ENCODE results near the gene SKIC2. TPM values are rescaled to one million over a fixed set of nuclear protein-coding genes. Genes with fewer than 3 reads are reported as not detected.

Gene SKIC2
- total RNA-seq, 1 experiment from 2014 or later, result 81.8 TPM

- POLR2A ChIA-PET, result interaction anchor here (2.5 kb wide), 1 partner anchor 11 kb away, joined by 13 read pairs; the partner anchor contains the start of genes NELFE and SKIC2
- Mint-ChIP-seq H3K27me3 (ENCODE audit: low read depth) (no peaks in the 10 kb centered on the region), H3K4me3 (peak overlapping the region; percentile 34), H3K27ac (peak overlapping the region; percentile 36; the same call in 1 of the 2 replicates), H3K9me3 (peaks cover 4% of the 10 kb centered on the region; the same call in 1 of the 2 replicates), H3K4me1 (peaks cover 12% of the 10 kb centered on the region), H3K36me3 (peaks cover 42% of the 10 kb centered on the region)
- CTCF ChIA-PET, result no interaction called here
- DNase-seq (ENCODE audit: low spot score) (no peak), ATAC-seq (no peak)
- TF ChIP-seq FOXP4 (CRISPR knock-in tag; IDR thresholded peaks at IDR 0.05) (no peak), OVOL2 (CRISPR knock-in tag; IDR thresholded peaks at IDR 0.05; ENCODE audit: borderline replicate concordance) (no peak), CREM (CRISPR knock-in tag; IDR thresholded peaks at IDR 0.05) (no peak)
- TF ChIP-seq, protein P1, sequence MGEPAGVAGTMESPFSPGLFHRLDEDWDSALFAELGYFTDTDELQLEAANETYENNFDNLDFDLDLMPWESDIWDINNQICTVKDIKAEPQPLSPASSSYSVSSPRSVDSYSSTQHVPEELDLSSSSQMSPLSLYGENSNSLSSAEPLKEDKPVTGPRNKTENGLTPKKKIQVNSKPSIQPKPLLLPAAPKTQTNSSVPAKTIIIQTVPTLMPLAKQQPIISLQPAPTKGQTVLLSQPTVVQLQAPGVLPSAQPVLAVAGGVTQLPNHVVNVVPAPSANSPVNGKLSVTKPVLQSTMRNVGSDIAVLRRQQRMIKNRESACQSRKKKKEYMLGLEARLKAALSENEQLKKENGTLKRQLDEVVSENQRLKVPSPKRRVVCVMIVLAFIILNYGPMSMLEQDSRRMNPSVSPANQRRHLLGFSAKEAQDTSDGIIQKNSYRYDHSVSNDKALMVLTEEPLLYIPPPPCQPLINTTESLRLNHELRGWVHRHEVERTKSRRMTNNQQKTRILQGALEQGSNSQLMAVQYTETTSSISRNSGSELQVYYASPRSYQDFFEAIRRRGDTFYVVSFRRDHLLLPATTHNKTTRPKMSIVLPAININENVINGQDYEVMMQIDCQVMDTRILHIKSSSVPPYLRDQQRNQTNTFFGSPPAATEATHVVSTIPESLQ (CRISPR knock-in tag; IDR thresholded peaks at IDR 0.05), result no peak
Measured at GRCh38 chr6:31969712-31970603, 11.0 kb downstream of the SKIC2 start.

GRCh38 chr6:31970604-31971271, 11.8 kb downstream of the SKIC2 start:
- ChIA-PET POLR2A (interaction anchor here (2.5 kb wide), 1 partner anchor 12 kb away, joined by 13 read pairs; the partner anchor contains the start of genes NELFE and SKIC2), CTCF (no interaction called here)
- DNase-seq (ENCODE audit: low spot score) (no peak), ATAC-seq (no peak)
- no peaks in the 10 kb centered on the region for H3K27me3 Mint-ChIP-seq (ENCODE audit: low read depth)
- peaks cover 12% of the 10 kb centered on the region for H3K4me1 Mint-ChIP-seq
- TF ChIP-seq NR1H2 (CRISPR knock-in tag; IDR thresholded peaks at IDR 0.05), result no peak
- TF ChIP-seq ZNF219 (CRISPR knock-in tag; IDR thresholded peaks at IDR 0.05; ENCODE audit: borderline replicate concordance), result no peak
- no peak for TF ChIP-seq KAT7 (CRISPR knock-in tag; IDR thresholded peaks at IDR 0.05; ENCODE audit: borderline replicate concordance)
- TF ChIP-seq, protein P2, sequence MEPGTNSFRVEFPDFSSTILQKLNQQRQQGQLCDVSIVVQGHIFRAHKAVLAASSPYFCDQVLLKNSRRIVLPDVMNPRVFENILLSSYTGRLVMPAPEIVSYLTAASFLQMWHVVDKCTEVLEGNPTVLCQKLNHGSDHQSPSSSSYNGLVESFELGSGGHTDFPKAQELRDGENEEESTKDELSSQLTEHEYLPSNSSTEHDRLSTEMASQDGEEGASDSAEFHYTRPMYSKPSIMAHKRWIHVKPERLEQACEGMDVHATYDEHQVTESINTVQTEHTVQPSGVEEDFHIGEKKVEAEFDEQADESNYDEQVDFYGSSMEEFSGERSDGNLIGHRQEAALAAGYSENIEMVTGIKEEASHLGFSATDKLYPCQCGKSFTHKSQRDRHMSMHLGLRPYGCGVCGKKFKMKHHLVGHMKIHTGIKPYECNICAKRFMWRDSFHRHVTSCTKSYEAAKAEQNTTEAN (CRISPR knock-in tag; IDR thresholded peaks at IDR 0.05), result no peak
- TF ChIP-seq HMGA2 (CRISPR knock-in tag; IDR thresholded peaks at IDR 0.05), result no peak
- no peak for TF ChIP-seq AFF4 (CRISPR knock-in tag; IDR thresholded peaks at IDR 0.05; ENCODE audit: borderline replicate concordance)
- TF ChIP-seq ESRRA (CRISPR knock-in tag; IDR thresholded peaks at IDR 0.05; ENCODE audit: borderline replicate concordance), result no peak
- no peak for TF ChIP-seq MYBL2 (CRISPR knock-in tag; IDR thresholded peaks at IDR 0.05)
- TF ChIP-seq SP1 (CRISPR knock-in tag; conservative IDR thresholded peaks at IDR 0.05), result no peak
- TF ChIP-seq SOX15 (CRISPR knock-in tag; IDR thresholded peaks at IDR 0.05), result no peak
- no peak for TF ChIP-seq ZMAT4 (CRISPR knock-in tag; IDR thresholded peaks at IDR 0.05)
- no peak for TF ChIP-seq CBFB (CRISPR knock-in tag; IDR thresholded peaks at IDR 0.05; ENCODE audit: low read depth)
- TF ChIP-seq, protein P3, sequence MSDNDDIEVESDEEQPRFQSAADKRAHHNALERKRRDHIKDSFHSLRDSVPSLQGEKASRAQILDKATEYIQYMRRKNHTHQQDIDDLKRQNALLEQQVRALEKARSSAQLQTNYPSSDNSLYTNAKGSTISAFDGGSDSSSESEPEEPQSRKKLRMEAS (CRISPR knock-in tag; IDR thresholded peaks at IDR 0.05), result no peak
- TF ChIP-seq, protein P4, sequence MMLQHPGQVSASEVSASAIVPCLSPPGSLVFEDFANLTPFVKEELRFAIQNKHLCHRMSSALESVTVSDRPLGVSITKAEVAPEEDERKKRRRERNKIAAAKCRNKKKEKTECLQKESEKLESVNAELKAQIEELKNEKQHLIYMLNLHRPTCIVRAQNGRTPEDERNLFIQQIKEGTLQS (CRISPR knock-in tag; conservative IDR thresholded peaks at IDR 0.05), result no peak
- TF ChIP-seq NFATC4 (CRISPR knock-in tag; IDR thresholded peaks at IDR 0.05), result no peak
- no peak for TF ChIP-seq ZNF232 (CRISPR knock-in tag; IDR thresholded peaks at IDR 0.05)
- H3K4me3 Mint-ChIP-seq, result peak overlapping the region; percentile 84
- H3K36me3 Mint-ChIP-seq, result peaks cover 46% of the 10 kb centered on the region
- peak overlapping the region; percentile 99; the same call in 1 of the 2 replicates for H3K27ac Mint-ChIP-seq
- H3K9me3 Mint-ChIP-seq, result peaks cover 7% of the 10 kb centered on the region
